ENCODE measurements around the gene C6orf15. TPM values are rescaled to one million over a fixed set of nuclear protein-coding genes. Genes with fewer than 3 reads are reported as not detected.

C6orf15 gene
- total RNA-seq, 1 donor from 2014 or later: not detected

- H3K36me3 ChIP-seq: peaks cover 0 to 6% of the 10 kb centered on the region in 2 donors
- no peaks in the 10 kb centered on the region for H3K9me3 ChIP-seq
- DNase-seq (ENCODE audit: low spot score in 2 of 2): no peak
- no peak for TF ChIP-seq CTCF (IDR thresholded peaks at IDR 0.05)
- no peak overlapping the region for H3K27ac ChIP-seq
- intact Hi-C loops (cut with DNase I): no loop called here
- no peaks in the 10 kb centered on the region for H3K27me3 ChIP-seq
- H3K4me3 ChIP-seq: no peak overlapping the region
- peaks cover 0 to 4% of the 10 kb centered on the region in 2 donors for H3K4me1 ChIP-seq
These were observed 28.3 kb upstream of the C6orf15 start for GRCh38 chr6:31140643-31141042.

- Histone ChIP-seq H3K36me3 (peaks cover 0 to 2% of the 10 kb centered on the region in 2 donors), H3K9me3 (no peaks in the 10 kb centered on the region), H3K4me3 (no peak overlapping the region), H3K27ac (no peak overlapping the region), H3K27me3 (no peaks in the 10 kb centered on the region), H3K4me1 (peaks cover 0 to 4% of the 10 kb centered on the region in 2 donors)
- intact Hi-C loops (cut with DNase I): loop anchor here (5.0 kb wide), 1 partner anchor 133 kb away; the partner anchor contains the start of gene HLA-C
- no peak for TF ChIP-seq CTCF (IDR thresholded peaks at IDR 0.05)
- DNase-seq (ENCODE audit: low spot score in 2 of 2): no peak
These were observed 27.2 kb upstream of the C6orf15 start for GRCh38 chr6:31139599-31139998.

GRCh38 chr6:31138982-31139381 is 26.6 kb upstream of the C6orf15 start, which contains the start of gene PSORS1C2:
TSS of gene PSORS1C2 (minus strand) at chr6:31139066. CDS start at chr6:31139026, 40 bp downstream.
- no peak for TF ChIP-seq CTCF (IDR thresholded peaks at IDR 0.05)
- no peak for DNase-seq (ENCODE audit: low spot score in 2 of 2)
- H3K4me3 ChIP-seq: no peak within 1 kb of the TSS
- H3K27me3 ChIP-seq: no peaks in the 10 kb centered on the region
- no peak within 1 kb of the TSS for H3K27ac ChIP-seq
- intact Hi-C loops (cut with DNase I): loop anchor here (5.0 kb wide), 1 partner anchor 133 kb away; the partner anchor contains the start of gene HLA-C
- no peaks in the 10 kb centered on the region for H3K9me3 ChIP-seq
- H3K4me1 ChIP-seq: peaks cover 0 to 4% of the 10 kb centered on the region in 2 donors
- no peaks in the 10 kb centered on the region for H3K36me3 ChIP-seq

GRCh38 chr6:31135710-31136109 is 23.3 kb upstream of the C6orf15 start:
- H3K27me3 ChIP-seq: no peaks in the 10 kb centered on the region
- DNase-seq (ENCODE audit: low spot score in 2 of 2): no peak
- no peaks in the 10 kb centered on the region for H3K4me1 ChIP-seq
- TF ChIP-seq CTCF (IDR thresholded peaks at IDR 0.05): no peak
- H3K36me3 ChIP-seq: no peaks in the 10 kb centered on the region
- intact Hi-C loops (cut with DNase I): loop anchor here (5.0 kb wide), 1 partner anchor 137 kb away; the partner anchor contains the start of gene HLA-C
- H3K4me3 ChIP-seq: no peak overlapping the region
- H3K27ac ChIP-seq: no peak overlapping the region
- H3K9me3 ChIP-seq: no peaks in the 10 kb centered on the region

- intact Hi-C loops (cut with DNase I): no loop called here
- no peak for DNase-seq (ENCODE audit: low spot score in 2 of 2)
These were observed 20.4 kb upstream of the C6orf15 start for GRCh38 chr6:31132806-31133205.

More at GRCh38 chr6:31132806-31133205, 20.4 kb upstream of the C6orf15 start:
- H3K4me1 ChIP-seq: no peaks in the 10 kb centered on the region
- no peaks in the 10 kb centered on the region for H3K36me3 ChIP-seq
- H3K27me3 ChIP-seq: no peaks in the 10 kb centered on the region
- TF ChIP-seq CTCF (IDR thresholded peaks at IDR 0.05): no peak
- H3K4me3 ChIP-seq: no peak overlapping the region
- H3K27ac ChIP-seq: no peak overlapping the region
- no peaks in the 10 kb centered on the region for H3K9me3 ChIP-seq

Measured in ascending aorta (tissue), 2 donors.